SU-DHL-6 (cell line): ENCODE data around the gene VTI1A.

ENCODE experiments used
- EZH2phosphoT487 ChIP-seq: fragments of 200-600 bp; sonication (generic), shearing (Covaris generic); conservative IDR thresholded peaks from 2 replicates; pipeline ENCODE4 v1.6.1; 2018; ENCODE audit warnings: mild to moderate bottlenecking, antibody characterized with exemption, low read length, moderate library complexity, mixed read lengths
- TF ChIP-seq, protein P1 (sequence below): fragments of 200-600 bp; sonication (generic); IDR thresholded peaks from one replicate; pipeline ENCODE4 v1.5.1; 2017; ENCODE audit warnings: antibody characterized with exemption, mild to moderate bottlenecking, low read length, moderate library complexity; ENCODE audit not compliant: insufficient read depth, poor library complexity, severe bottlenecking

GRCh38 chr10:112810711-112811151 lies 363.7 kb downstream of the VTI1A start:
- TF ChIP-seq EZH2phosphoT487, result no peak
- TF ChIP-seq, protein P1, sequence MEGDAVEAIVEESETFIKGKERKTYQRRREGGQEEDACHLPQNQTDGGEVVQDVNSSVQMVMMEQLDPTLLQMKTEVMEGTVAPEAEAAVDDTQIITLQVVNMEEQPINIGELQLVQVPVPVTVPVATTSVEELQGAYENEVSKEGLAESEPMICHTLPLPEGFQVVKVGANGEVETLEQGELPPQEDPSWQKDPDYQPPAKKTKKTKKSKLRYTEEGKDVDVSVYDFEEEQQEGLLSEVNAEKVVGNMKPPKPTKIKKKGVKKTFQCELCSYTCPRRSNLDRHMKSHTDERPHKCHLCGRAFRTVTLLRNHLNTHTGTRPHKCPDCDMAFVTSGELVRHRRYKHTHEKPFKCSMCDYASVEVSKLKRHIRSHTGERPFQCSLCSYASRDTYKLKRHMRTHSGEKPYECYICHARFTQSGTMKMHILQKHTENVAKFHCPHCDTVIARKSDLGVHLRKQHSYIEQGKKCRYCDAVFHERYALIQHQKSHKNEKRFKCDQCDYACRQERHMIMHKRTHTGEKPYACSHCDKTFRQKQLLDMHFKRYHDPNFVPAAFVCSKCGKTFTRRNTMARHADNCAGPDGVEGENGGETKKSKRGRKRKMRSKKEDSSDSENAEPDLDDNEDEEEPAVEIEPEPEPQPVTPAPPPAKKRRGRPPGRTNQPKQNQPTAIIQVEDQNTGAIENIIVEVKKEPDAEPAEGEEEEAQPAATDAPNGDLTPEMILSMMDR, result no peak
